Vagina (tissue), 2 donors: ENCODE results near the gene MLH3. TPM values are rescaled to one million over a fixed set of nuclear protein-coding genes. Genes with fewer than 3 reads are reported as not detected.

Experiments
- DNase-seq, 2 donors: peaks; one replicate each; pipeline ENCODE4 v3.0.0-alpha.2; 2017; ENCODE audit errors: extremely low spot score in 2 of 2
- H3K27ac ChIP-seq: fragments of 200-600 bp; sonication (generic); one replicate; pipeline ENCODE4 v1.5.1; 2019
- H3K27me3 ChIP-seq: fragments of 200-600 bp; sonication (generic); one replicate; pipeline ENCODE4 v1.5.1; 2019
- H3K36me3 ChIP-seq, 2 donors: fragments of 200-600 bp; sonication (generic); one replicate each; pipeline ENCODE4 v1.5.1; 2017 to 2019
- H3K4me1 ChIP-seq: fragments of 200-600 bp; sonication (generic); one replicate; pipeline ENCODE4 v1.5.1; 2019
- H3K4me3 ChIP-seq, 2 donors: fragments of 200-600 bp; sonication (generic); 1 replicate in 1 of 2; 2 replicates in 1 of 2; pipeline ENCODE4 v1.5.1; 2016 to 2019
- H3K9me3 ChIP-seq: fragments of 200-600 bp; sonication (generic); one replicate; pipeline ENCODE4 v1.5.1; 2019
- POLR2A ChIP-seq, 2 donors: fragments of 450-650 bp; IDR thresholded peaks; one replicate each; pipeline ENCODE4 v1.6.1; 2017; ENCODE audit warnings: antibody characterized with exemption in 2 of 2, mild to moderate bottlenecking in 2 of 2, moderate library complexity in 2 of 2
- POLR2AphosphoS5 ChIP-seq, 2 donors: sonication (generic); formaldehyde crosslinking; IDR thresholded peaks; one replicate each; pipeline ENCODE4 v1.9.0; 2017; ENCODE audit warnings: antibody characterized with exemption in 2 of 2, mild to moderate bottlenecking in 2 of 2, low read depth in 1 of 2; ENCODE audit not compliant: insufficient read depth in 1 of 2
- intact Hi-C: fragments of 100-400 bp; cut with DNase I; formaldehyde crosslinking; loops from one replicate; pipeline ENCODE4 v1.15.1; 2023
- total RNA-seq: library from RNA; depleted of rRNA; stranded (reverse); fragments of >200 nt; gene quantifications from one replicate; pipeline ENCODE4 v1.2.3, GENCODE V29; 2016
- TF ChIP-seq, protein P1 (sequence below), 3 experiments: fragments of 450-650 bp in 2 of 3; fragments of 200-600 bp in 1 of 3; sonication (generic) in 1 of 3; IDR thresholded peaks; one replicate each; pipeline ENCODE4 v1.5.1; 2017 to 2019; ENCODE audit warnings: antibody characterized with exemption in 3 of 3, mild to moderate bottlenecking in 2 of 3, moderate library complexity in 2 of 3

The MLH3 gene
- total RNA-seq, 1 donor from 2014 or later = 32.9 TPM

DNA sequence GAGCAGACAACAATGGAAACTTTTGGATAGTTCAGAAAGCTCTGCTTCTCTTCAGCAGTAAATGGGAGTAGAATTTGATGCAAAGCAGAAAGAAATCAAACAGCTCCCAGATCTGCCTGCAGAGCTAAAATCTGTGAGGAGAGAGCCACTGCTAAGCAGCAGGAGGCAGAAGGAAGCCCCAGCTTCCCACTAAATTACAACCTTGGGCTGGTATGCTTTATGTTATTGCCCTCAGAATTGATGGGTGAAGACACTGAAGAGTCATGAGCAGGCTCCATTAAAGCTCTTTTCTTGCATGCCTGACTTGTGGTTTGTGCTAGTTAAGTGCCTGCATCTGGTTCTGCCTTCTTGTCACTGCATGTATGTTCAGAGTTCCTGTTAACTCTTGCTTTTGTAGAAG lies 26.5 kb upstream of the MLH3 start:
- no peak for TF ChIP-seq POLR2A (IDR thresholded peaks at IDR 0.05)
- TF ChIP-seq, protein P1, sequence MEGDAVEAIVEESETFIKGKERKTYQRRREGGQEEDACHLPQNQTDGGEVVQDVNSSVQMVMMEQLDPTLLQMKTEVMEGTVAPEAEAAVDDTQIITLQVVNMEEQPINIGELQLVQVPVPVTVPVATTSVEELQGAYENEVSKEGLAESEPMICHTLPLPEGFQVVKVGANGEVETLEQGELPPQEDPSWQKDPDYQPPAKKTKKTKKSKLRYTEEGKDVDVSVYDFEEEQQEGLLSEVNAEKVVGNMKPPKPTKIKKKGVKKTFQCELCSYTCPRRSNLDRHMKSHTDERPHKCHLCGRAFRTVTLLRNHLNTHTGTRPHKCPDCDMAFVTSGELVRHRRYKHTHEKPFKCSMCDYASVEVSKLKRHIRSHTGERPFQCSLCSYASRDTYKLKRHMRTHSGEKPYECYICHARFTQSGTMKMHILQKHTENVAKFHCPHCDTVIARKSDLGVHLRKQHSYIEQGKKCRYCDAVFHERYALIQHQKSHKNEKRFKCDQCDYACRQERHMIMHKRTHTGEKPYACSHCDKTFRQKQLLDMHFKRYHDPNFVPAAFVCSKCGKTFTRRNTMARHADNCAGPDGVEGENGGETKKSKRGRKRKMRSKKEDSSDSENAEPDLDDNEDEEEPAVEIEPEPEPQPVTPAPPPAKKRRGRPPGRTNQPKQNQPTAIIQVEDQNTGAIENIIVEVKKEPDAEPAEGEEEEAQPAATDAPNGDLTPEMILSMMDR (IDR thresholded peaks at IDR 0.05) = no peak
- TF ChIP-seq POLR2AphosphoS5 (IDR thresholded peaks at IDR 0.05; ENCODE audit: insufficient read depth in 1 of 2, low read depth in 1 of 2) = no peak
- DNase-seq = no peak
- H3K36me3 ChIP-seq = no peaks in the 10 kb centered on the region
- no peaks in the 10 kb centered on the region for H3K4me1 ChIP-seq
- no peaks in the 10 kb centered on the region for H3K9me3 ChIP-seq
- H3K27ac ChIP-seq = no peak overlapping the region
- intact Hi-C loops = loop anchor here (2.0 kb wide), 1 partner anchor 217 kb away; no protein-coding TSS in a partner anchor
- H3K4me3 ChIP-seq = no peak overlapping the region
- H3K27me3 ChIP-seq = no peaks in the 10 kb centered on the region

DNA sequence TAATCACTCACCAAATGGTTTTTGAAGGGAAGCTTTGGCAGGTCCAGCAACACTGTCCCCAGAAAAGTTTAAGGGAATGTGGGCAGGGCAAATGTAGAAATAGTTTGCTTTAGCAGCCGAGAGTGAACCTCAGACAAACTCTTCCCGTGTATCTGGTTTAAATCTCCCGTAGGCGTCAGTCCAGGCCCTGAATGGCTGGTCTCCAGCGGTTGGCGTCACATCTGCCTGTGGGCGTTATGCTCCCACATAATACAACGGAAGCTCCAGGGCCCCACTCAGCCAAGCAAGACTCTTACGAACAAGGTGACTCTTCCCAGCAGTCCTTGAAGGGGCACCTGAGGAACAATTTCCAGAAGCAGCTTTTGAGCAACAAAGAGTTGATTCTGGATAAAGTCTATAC lies 19.1 kb upstream of the MLH3 start:
- Histone ChIP-seq H3K4me1 (peaks cover 24% of the 10 kb centered on the region), H3K9me3 (no peaks in the 10 kb centered on the region), H3K4me3 (no peak overlapping the region), H3K27ac (peak overlapping the region; percentile 75), H3K36me3 (no peaks in the 10 kb centered on the region), H3K27me3 (no peaks in the 10 kb centered on the region)
- intact Hi-C loops = no loop called here
- DNase-seq = no peak
- TF ChIP-seq POLR2A (IDR thresholded peaks at IDR 0.05) = no peak
- TF ChIP-seq POLR2AphosphoS5 (IDR thresholded peaks at IDR 0.05; ENCODE audit: insufficient read depth in 1 of 2, low read depth in 1 of 2) = no peak
- TF ChIP-seq, protein P1 (IDR thresholded peaks at IDR 0.05) = no peak

DNA sequence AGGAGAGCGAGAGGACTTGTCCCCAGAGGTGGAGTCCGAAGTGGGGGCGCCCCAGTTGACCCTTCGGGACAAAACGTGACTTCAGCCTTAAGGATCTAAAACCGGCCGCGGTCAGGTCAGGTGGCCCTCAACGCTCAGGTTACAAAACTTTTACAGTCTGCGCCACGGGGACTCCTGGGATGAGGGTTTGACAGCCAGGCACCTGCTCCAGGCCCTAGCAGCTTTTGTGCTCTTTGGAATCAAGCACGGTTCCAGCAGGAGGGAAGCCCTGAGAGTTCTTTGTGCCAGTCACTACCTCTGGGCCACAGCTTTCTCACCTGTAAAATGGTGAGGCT lies 18.5 kb upstream of the MLH3 start:
- H3K4me3 ChIP-seq = peak overlapping the region; percentile 42 to 44
- H3K4me1 ChIP-seq = peaks cover 24% of the 10 kb centered on the region
- no peak for DNase-seq
- H3K27ac ChIP-seq = peak overlapping the region; percentile 75
- TF ChIP-seq, protein P1 (IDR thresholded peaks at IDR 0.05) = no peak
- TF ChIP-seq POLR2A (IDR thresholded peaks at IDR 0.05) (no peak), POLR2AphosphoS5 (IDR thresholded peaks at IDR 0.05; ENCODE audit: insufficient read depth in 1 of 2, low read depth in 1 of 2) (no peak)
- intact Hi-C loops = loop anchor here (5.0 kb wide), 1 partner anchor 67 kb away; the partner anchor contains the start of gene EIF2B2
- H3K36me3 ChIP-seq = no peaks in the 10 kb centered on the region
- no peaks in the 10 kb centered on the region for H3K9me3 ChIP-seq
- H3K27me3 ChIP-seq = no peaks in the 10 kb centered on the region

DNA sequence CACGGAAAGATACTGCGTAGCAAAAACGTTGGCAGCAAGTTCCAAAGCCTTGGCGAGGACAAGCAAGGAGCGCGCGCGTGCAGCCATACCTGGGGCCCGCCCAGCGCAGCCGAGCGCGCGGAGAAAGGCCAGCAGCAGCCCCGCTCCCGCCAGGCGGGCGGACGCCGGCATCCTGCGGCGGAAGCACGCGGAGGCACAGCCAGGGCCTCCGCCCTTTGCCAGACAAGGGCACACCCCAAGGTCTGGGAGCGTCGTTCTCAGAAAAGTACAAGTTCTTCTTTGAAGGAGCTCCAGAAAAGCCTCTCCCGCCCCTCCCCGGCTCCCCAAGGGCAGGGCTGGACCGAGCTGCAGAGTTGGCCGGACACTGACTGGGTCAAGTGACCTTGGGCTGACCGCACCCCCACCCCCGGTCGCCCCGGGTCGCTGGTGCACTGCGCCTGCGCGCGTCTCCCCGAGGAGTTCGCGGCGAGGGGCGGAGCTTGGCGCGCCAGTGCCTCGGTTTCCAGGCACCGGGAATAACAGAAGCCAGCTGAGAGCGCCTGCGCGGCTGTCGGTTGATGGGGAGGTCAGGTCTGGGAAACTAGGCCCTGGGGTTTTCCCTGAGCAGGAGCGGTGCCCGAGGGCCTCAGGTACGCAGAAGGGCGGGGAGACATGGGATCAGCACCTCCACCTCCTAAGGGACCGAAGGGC lies 18.0 kb upstream of the MLH3 start, which contains the start of gene ZC2HC1C:
Gene ZC2HC1C (plus strand): TSS at position 521 of the 690 bp plus-strand sequence. CDS start 933 bp downstream, outside the sequence.
- H3K36me3 ChIP-seq = no peaks in the 10 kb centered on the region
- H3K4me1 ChIP-seq = peaks cover 26% of the 10 kb centered on the region
- no peak for TF ChIP-seq POLR2A (IDR thresholded peaks at IDR 0.05)
- TF ChIP-seq, protein P1 (IDR thresholded peaks at IDR 0.05) = no peak
- TF ChIP-seq POLR2AphosphoS5 (IDR thresholded peaks at IDR 0.05; ENCODE audit: insufficient read depth in 1 of 2, low read depth in 1 of 2) = peak; percentile 91 to 93
- no peaks in the 10 kb centered on the region for H3K27me3 ChIP-seq
- no peaks in the 10 kb centered on the region for H3K9me3 ChIP-seq
- peak within 1 kb of the TSS; percentile 42 to 44 for H3K4me3 ChIP-seq
- peak within 1 kb of the TSS; percentile 75 for H3K27ac ChIP-seq
- intact Hi-C loops = loop anchor here (5.0 kb wide), 1 partner anchor 67 kb away; the partner anchor contains the start of gene EIF2B2
- peak in 1 of 2 donors; percentile 96 for DNase-seq
